ENCODE results near the gene OIP5. TPM values are rescaled to one million over a fixed set of nuclear protein-coding genes. Genes with fewer than 3 reads are reported as not detected.

The OIP5 gene
- total and polyA plus RNA-seq, 2 donors (not counting 3 experiments of a cell fraction or from before 2014, with no cell fraction given) = 11.4 to 11.8 TPM

DNA sequence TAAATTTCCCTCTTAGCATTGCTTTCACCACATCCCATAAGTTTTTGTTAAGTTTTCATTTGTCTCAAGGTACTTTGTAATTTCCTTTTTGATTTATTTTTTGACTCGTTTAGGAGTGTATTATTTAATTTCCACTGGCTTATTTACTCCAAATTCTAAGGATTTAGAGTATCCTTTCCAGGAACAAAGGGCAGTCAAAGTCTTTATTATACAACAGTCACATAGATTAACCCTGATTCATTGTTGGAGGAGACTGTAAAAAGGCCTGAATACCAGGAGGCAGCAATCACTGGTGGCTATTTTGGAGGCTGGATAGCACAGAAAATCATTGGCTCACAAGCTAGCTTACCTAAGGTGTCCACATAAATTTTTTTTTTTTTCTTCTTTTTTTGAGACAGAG, 39.9 kb downstream of the OIP5 start:
- no peak for TF ChIP-seq JUN (IDR thresholded peaks at IDR 0.05; ENCODE audit: borderline replicate concordance, insufficient read depth, insufficient read length, low read depth)
- no peak for TF ChIP-seq POLR2AphosphoS5 (IDR thresholded peaks at IDR 0.05; ENCODE audit: insufficient read depth, low read depth, low read length)
- TF ChIP-seq, protein P1, sequence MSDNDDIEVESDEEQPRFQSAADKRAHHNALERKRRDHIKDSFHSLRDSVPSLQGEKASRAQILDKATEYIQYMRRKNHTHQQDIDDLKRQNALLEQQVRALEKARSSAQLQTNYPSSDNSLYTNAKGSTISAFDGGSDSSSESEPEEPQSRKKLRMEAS (IDR thresholded peaks at IDR 0.05; ENCODE audit: insufficient read depth, insufficient read length) = no peak
- TF ChIP-seq EZH2 (IDR thresholded peaks at IDR 0.05; ENCODE audit: borderline replicate concordance, low read depth, low read length, severe bottlenecking) = no peak
- TF ChIP-seq MYC (IDR thresholded peaks at IDR 0.05; ENCODE audit: low read depth, low read length) = no peak
- TF ChIP-seq, protein P2, sequence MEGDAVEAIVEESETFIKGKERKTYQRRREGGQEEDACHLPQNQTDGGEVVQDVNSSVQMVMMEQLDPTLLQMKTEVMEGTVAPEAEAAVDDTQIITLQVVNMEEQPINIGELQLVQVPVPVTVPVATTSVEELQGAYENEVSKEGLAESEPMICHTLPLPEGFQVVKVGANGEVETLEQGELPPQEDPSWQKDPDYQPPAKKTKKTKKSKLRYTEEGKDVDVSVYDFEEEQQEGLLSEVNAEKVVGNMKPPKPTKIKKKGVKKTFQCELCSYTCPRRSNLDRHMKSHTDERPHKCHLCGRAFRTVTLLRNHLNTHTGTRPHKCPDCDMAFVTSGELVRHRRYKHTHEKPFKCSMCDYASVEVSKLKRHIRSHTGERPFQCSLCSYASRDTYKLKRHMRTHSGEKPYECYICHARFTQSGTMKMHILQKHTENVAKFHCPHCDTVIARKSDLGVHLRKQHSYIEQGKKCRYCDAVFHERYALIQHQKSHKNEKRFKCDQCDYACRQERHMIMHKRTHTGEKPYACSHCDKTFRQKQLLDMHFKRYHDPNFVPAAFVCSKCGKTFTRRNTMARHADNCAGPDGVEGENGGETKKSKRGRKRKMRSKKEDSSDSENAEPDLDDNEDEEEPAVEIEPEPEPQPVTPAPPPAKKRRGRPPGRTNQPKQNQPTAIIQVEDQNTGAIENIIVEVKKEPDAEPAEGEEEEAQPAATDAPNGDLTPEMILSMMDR (IDR thresholded peaks at IDR 0.05; ENCODE audit: extremely low read depth in 1 of 2, insufficient read depth in 1 of 2, low read depth in 1 of 2, low read length in 2 of 2) = no peak
- TF ChIP-seq GATA2 (IDR thresholded peaks at IDR 0.05; ENCODE audit: insufficient read depth, insufficient read length, low read depth, low read length) = no peak
- TF ChIP-seq POLR2A (IDR thresholded peaks at IDR 0.05; ENCODE audit: low read depth, low read length) = no peak
- TF ChIP-seq FOS (IDR thresholded peaks at IDR 0.05; ENCODE audit: borderline replicate concordance, insufficient read depth, low read length) = no peak
- no peaks in the 10 kb centered on the region for H3K9me1 ChIP-seq (replicated peaks; ENCODE audit: control insufficient read depth, extremely low read depth, insufficient read depth, low read length)
- no peak overlapping the region for H3K27ac ChIP-seq (ENCODE audit: insufficient read depth, low read depth, low read length)
- H2AFZ ChIP-seq (ENCODE audit: low read depth, low read length) = no peak overlapping the region
- intact Hi-C loops (cut with micrococcal nuclease) (no loop called here), dilution Hi-C loops (cut with MboI; ENCODE audit: extremely low pct_ligation_motif_present, low sequenced_read_pairs) (no loop called here)
- BruUV-seq (replicated peaks) = no TSS peak
- H3K4me3 ChIP-seq (replicated peaks in 1 of 3; ENCODE audit: insufficient read depth in 1 of 3, low read depth in 1 of 3, low read length in 3 of 3) = no peak overlapping the region
- no peaks in the 10 kb centered on the region for H4K20me1 ChIP-seq (replicated peaks; ENCODE audit: control insufficient read depth, extremely low read depth, insufficient read depth, low read length)
- H3K4me2 ChIP-seq (ENCODE audit: insufficient read depth, low read length) = no peak overlapping the region
- FAIRE-seq = no peak
- H3K9me3 ChIP-seq (replicated peaks; ENCODE audit: control insufficient read depth, insufficient read depth, low read length) = no peaks in the 10 kb centered on the region
- no peaks in the 10 kb centered on the region for H3K4me1 ChIP-seq (ENCODE audit: control insufficient read depth, extremely low read depth, insufficient read depth, low read length)
- CTCF ChIA-PET = no interaction called here
- no peak overlapping the region for H3K9ac ChIP-seq (replicated peaks; ENCODE audit: extremely low read depth, insufficient read depth, low read length)
- peaks cover 28% of the 10 kb centered on the region for H3K79me2 ChIP-seq (ENCODE audit: control insufficient read depth, insufficient read depth, low read length)
- POLR2A ChIA-PET = no interaction called here
- peaks cover 11 to 12% of the 10 kb centered on the region in 2 experiments for H3K36me3 ChIP-seq (ENCODE audit: control insufficient read depth in 2 of 2, extremely low read depth in 1 of 2, insufficient read depth in 2 of 2, low read length in 2 of 2)
- no peak for DNase-seq (ENCODE audit: low read depth, low spot score)
- H3K27me3 ChIP-seq (ENCODE audit: control insufficient read depth in 2 of 2, insufficient read depth in 2 of 2, low read length in 2 of 2) = no peaks in the 10 kb centered on the region

All from endothelial cell of umbilical vein (primary cell).